HL-60 (cell line): ENCODE measurements around the gene GFY.

Experiments
- DNase-seq, 2 experiments: peaks; one replicate each; pipeline ENCODE4 v3.0.0-alpha.2; 2010 to 2020; ENCODE audit warnings: low read depth in 1 of 2, low spot score in 1 of 2
- H3K27ac ChIP-seq: fragments of 250-450 bp; sonication (Bioruptor Pico); replicated peaks from 2 replicates; pipeline ENCODE4 v1.5.1; 2020; ENCODE audit warnings: mild to moderate bottlenecking, moderate library complexity
- H3K27me3 ChIP-seq: fragments of 250-450 bp; sonication (Bioruptor Pico); 2 replicates; pipeline ENCODE4 v1.5.1; 2021; ENCODE audit warnings: mild to moderate bottlenecking, moderate library complexity; ENCODE audit not compliant: insufficient read depth, poor library complexity, severe bottlenecking
- H3K4me3 ChIP-seq: replicated peaks from 2 replicates; pipeline ENCODE4 v1.5.1; 2011; ENCODE audit warnings: mild to moderate bottlenecking, control low read depth, low read length; ENCODE audit not compliant: insufficient read depth
- GABPA ChIP-seq: IDR thresholded peaks from 2 replicates; pipeline ENCODE4 v1.6.1; 2012; ENCODE audit warnings: low read depth
- POLR2AphosphoS5 ChIP-seq: IDR thresholded peaks from 2 replicates; pipeline ENCODE4 v1.6.1; 2012; ENCODE audit warnings: low read depth
- SPI1 ChIP-seq: IDR thresholded peaks from 2 replicates; pipeline ENCODE4 v1.6.1; 2012; ENCODE audit warnings: low read depth, mild to moderate bottlenecking, borderline replicate concordance
- TF ChIP-seq, protein P1 (sequence below): IDR thresholded peaks from 2 replicates; pipeline ENCODE4 v1.6.1; 2012; ENCODE audit warnings: low read depth; ENCODE audit not compliant: insufficient replicate concordance
- TF ChIP-seq, protein P2 (sequence below): IDR thresholded peaks from one replicate; pipeline ENCODE4 v1.5.1; 2011; ENCODE audit warnings: low read length, control low read depth, inconsistent platforms; ENCODE audit not compliant: insufficient read depth

Gene GFY

DNA sequence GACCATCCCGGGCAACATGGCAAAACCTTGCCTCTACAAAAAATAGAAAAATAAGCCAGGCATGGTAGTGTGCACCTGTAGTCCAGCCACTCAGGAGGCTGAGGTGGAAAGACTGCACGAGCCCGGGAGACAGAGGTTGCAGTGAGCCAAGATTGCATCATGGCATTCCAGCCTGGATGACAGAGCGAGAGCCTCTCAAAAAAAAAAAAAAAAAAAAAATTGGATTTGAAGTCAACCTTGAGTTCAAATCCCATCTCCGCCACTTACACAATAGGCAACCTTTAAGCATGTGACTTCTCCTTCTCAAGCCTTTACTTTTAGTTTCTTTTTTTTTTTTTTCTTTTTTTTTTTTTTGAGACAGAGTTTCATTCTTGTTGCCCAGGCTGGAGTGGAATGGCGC is 25.2 kb upstream of the GFY start:
- no peak overlapping the region for H3K4me3 ChIP-seq
- TF ChIP-seq POLR2AphosphoS5, result no peak
- TF ChIP-seq, protein P1, sequence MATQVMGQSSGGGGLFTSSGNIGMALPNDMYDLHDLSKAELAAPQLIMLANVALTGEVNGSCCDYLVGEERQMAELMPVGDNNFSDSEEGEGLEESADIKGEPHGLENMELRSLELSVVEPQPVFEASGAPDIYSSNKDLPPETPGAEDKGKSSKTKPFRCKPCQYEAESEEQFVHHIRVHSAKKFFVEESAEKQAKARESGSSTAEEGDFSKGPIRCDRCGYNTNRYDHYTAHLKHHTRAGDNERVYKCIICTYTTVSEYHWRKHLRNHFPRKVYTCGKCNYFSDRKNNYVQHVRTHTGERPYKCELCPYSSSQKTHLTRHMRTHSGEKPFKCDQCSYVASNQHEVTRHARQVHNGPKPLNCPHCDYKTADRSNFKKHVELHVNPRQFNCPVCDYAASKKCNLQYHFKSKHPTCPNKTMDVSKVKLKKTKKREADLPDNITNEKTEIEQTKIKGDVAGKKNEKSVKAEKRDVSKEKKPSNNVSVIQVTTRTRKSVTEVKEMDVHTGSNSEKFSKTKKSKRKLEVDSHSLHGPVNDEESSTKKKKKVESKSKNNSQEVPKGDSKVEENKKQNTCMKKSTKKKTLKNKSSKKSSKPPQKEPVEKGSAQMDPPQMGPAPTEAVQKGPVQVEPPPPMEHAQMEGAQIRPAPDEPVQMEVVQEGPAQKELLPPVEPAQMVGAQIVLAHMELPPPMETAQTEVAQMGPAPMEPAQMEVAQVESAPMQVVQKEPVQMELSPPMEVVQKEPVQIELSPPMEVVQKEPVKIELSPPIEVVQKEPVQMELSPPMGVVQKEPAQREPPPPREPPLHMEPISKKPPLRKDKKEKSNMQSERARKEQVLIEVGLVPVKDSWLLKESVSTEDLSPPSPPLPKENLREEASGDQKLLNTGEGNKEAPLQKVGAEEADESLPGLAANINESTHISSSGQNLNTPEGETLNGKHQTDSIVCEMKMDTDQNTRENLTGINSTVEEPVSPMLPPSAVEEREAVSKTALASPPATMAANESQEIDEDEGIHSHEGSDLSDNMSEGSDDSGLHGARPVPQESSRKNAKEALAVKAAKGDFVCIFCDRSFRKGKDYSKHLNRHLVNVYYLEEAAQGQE, result no peak
- TF ChIP-seq, protein P2, sequence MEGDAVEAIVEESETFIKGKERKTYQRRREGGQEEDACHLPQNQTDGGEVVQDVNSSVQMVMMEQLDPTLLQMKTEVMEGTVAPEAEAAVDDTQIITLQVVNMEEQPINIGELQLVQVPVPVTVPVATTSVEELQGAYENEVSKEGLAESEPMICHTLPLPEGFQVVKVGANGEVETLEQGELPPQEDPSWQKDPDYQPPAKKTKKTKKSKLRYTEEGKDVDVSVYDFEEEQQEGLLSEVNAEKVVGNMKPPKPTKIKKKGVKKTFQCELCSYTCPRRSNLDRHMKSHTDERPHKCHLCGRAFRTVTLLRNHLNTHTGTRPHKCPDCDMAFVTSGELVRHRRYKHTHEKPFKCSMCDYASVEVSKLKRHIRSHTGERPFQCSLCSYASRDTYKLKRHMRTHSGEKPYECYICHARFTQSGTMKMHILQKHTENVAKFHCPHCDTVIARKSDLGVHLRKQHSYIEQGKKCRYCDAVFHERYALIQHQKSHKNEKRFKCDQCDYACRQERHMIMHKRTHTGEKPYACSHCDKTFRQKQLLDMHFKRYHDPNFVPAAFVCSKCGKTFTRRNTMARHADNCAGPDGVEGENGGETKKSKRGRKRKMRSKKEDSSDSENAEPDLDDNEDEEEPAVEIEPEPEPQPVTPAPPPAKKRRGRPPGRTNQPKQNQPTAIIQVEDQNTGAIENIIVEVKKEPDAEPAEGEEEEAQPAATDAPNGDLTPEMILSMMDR, result no peak
- TF ChIP-seq GABPA, result no peak
- TF ChIP-seq SPI1, result no peak
- H3K27ac ChIP-seq, result no peak overlapping the region
- no peak for DNase-seq
- H3K27me3 ChIP-seq, result no peaks in the 10 kb centered on the region

DNA sequence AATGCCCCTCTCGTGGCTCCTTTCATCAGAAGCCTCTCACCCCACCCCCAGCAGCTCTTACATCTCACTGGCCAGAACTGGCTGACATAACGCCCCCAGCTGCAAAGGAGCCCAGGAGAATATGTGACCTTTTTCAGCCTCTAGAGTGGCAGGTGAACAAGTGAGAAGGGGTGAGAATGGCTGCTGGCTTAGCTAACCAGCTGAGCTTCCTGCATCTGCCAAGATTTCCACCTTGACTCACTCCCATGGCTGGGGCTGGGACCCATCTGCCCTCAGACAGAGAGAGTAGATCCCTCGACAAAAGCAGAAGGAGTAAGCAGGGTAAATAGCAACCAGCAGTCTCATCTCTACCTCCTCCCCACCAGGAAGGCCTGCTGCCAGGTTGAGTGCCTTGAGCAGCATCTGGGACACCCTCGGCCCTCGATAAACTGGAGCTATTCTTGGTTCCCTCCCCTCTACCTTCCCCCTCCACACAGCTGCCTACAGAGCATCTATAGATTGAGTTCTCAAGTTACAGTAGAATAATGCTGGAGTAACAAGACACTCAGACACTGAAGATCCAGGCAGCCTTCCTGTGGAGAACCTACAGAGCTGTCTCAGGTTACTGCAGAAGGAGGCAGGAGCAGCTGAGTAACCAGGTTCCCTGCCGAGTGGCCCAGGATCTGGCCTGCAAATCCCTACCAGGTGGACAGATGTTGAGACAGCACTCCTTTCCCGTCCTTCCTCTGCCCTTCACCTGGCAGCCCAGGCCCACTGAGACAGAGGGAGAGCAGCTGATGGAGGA is 21.6 kb upstream of the GFY start:
- Histone ChIP-seq H3K27me3 (no peaks in the 10 kb centered on the region), H3K27ac (no peak overlapping the region), H3K4me3 (no peak overlapping the region)
- no peak for DNase-seq
- TF ChIP-seq SPI1, result no peak
- TF ChIP-seq GABPA, result no peak
- TF ChIP-seq, protein P2, result no peak
- TF ChIP-seq, protein P1, result no peak
- TF ChIP-seq POLR2AphosphoS5, result no peak

DNA sequence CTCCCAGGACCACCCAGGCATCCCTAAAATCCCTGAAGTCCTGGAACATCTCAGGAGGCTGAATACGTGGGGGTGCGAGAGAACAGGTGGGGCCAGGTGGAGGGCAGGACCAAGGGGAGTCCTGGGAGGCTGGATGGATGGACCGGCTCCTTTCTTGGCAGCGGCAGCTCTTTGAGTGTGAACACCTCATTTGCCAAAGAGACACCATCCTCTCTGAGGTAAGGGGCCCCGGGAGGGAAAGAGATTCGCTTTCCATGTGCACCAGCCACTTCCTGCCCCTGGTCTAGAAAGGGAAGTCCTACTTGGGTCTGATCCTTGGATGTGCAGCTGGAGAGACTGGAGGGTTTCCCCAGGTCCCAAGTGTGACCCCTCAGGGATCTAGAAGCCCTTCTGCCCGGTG is 18.1 kb upstream of the GFY start:
- H3K4me3 ChIP-seq, result no peak overlapping the region
- no peaks in the 10 kb centered on the region for H3K27me3 ChIP-seq
- H3K27ac ChIP-seq, result no peak overlapping the region
- DNase-seq, result no peak
- TF ChIP-seq POLR2AphosphoS5, result no peak
- TF ChIP-seq, protein P1, result no peak
- no peak for TF ChIP-seq SPI1
- TF ChIP-seq, protein P2, result no peak
- TF ChIP-seq GABPA, result no peak
